Muscle of leg (tissue), 11 donors: ENCODE measurements around the gene GALNT9. TPM values are rescaled to one million over a fixed set of nuclear protein-coding genes. Genes with fewer than 3 reads are reported as not detected.

Experiments
- DNase-seq: peaks from one replicate; pipeline ENCODE4 v3.0.0; 2013
- H3K27ac ChIP-seq: one replicate; pipeline ENCODE4 v1.5.1; 2013; ENCODE audit warnings: mild to moderate bottlenecking, low read length, control low read depth
- H3K27me3 ChIP-seq: one replicate; pipeline ENCODE4 v1.6.1; 2013; ENCODE audit warnings: low read length; ENCODE audit not compliant: control insufficient read depth, insufficient read depth
- H3K36me3 ChIP-seq: one replicate; pipeline ENCODE4 v1.6.1; 2013; ENCODE audit warnings: low read length; ENCODE audit not compliant: control insufficient read depth, insufficient read depth
- H3K4me1 ChIP-seq: one replicate; pipeline ENCODE4 v1.6.1; 2013; ENCODE audit warnings: low read length; ENCODE audit not compliant: control insufficient read depth, insufficient read depth
- H3K4me3 ChIP-seq: one replicate; pipeline ENCODE4 v1.5.1; 2013; ENCODE audit warnings: low read length, control low read depth
- H3K9me3 ChIP-seq: replicated peaks from 2 replicates; pipeline ENCODE4 v1.6.1; 2013; ENCODE audit warnings: low read depth, low read length; ENCODE audit not compliant: control insufficient read depth
- WGBS: methylation state at CpG from one replicate; pipeline ENCODE4 v1.1.5; 2013; ENCODE audit warnings: missing lambda C conversion rate; ENCODE audit not compliant: insufficient coverage; 5-methylcytosine and 5-hydroxymethylcytosine counted together
- polyA plus RNA-seq, 8 donors: library from polyadenylated mRNA; unstranded; fragments of 120-200 nt; gene quantifications; one replicate each; pipeline versions ENCODE4 v1.2.1 to v1.2.3, GENCODE V29; 2013; ENCODE audit warnings: inconsistent platforms in 1 of 8, low replicate concordance in 1 of 8; ENCODE audit not compliant: insufficient read length in 8 of 8, insufficient read depth in 1 of 8
- total RNA-seq: library from RNA; stranded (reverse); fragments of 120-200 nt; gene quantifications from one replicate; pipeline ENCODE4 v1.2.4, GENCODE V29; 2013

GALNT9 gene
- total and polyA plus RNA-seq, 9 donors = 0.91 to 3.0 (median 2.0) TPM

GRCh38 chr12:132284827-132285741 lies 44.3 kb downstream of the GALNT9 start:
- Histone ChIP-seq H3K27me3 (peaks cover 40% of the 10 kb centered on the region), H3K36me3 (no peaks in the 10 kb centered on the region), H3K9me3 (no peaks in the 10 kb centered on the region), H3K4me3 (no peak overlapping the region), H3K4me1 (peaks cover 76% of the 10 kb centered on the region), H3K27ac (no peak overlapping the region)
- WGBS = 62% methylated on average over 30 of the region's 38 CpGs
- DNase-seq = no peak

GRCh38 chr12:132284071-132284826 lies 45.1 kb downstream of the GALNT9 start:
- Histone ChIP-seq H3K27me3 (peaks cover 43% of the 10 kb centered on the region), H3K27ac (no peak overlapping the region), H3K4me1 (peaks cover 76% of the 10 kb centered on the region), H3K36me3 (no peaks in the 10 kb centered on the region), H3K4me3 (no peak overlapping the region), H3K9me3 (no peaks in the 10 kb centered on the region)
- DNase-seq = peak; percentile 53
- 85% methylated on average over 11 of the region's 33 CpGs for WGBS

- WGBS = 47% methylated on average over 34 of the region's 39 CpGs
- Histone ChIP-seq H3K4me1 (peaks cover 83% of the 10 kb centered on the region), H3K9me3 (no peaks in the 10 kb centered on the region), H3K36me3 (no peaks in the 10 kb centered on the region), H3K27me3 (peaks cover 43% of the 10 kb centered on the region), H3K27ac (no peak overlapping the region), H3K4me3 (no peak overlapping the region)
- no peak for DNase-seq
These were observed 46.2 kb downstream of the GALNT9 start for GRCh38 chr12:132282950-132283771.

GRCh38 chr12:132282031-132282949 lies 47.1 kb downstream of the GALNT9 start:
- 82% methylated on average over 17 of the region's 23 CpGs for WGBS
- H3K4me1 ChIP-seq = peaks cover 89% of the 10 kb centered on the region
- H3K36me3 ChIP-seq = no peaks in the 10 kb centered on the region
- H3K9me3 ChIP-seq = no peaks in the 10 kb centered on the region
- H3K27me3 ChIP-seq = peaks cover 36% of the 10 kb centered on the region
- no peak for DNase-seq
- no peak overlapping the region for H3K4me3 ChIP-seq
- H3K27ac ChIP-seq = no peak overlapping the region

- Histone ChIP-seq H3K27ac (no peak overlapping the region), H3K36me3 (no peaks in the 10 kb centered on the region), H3K27me3 (peaks cover 37% of the 10 kb centered on the region), H3K9me3 (no peaks in the 10 kb centered on the region), H3K4me1 (peaks cover 85% of the 10 kb centered on the region), H3K4me3 (no peak overlapping the region)
- peak; percentile 58 for DNase-seq
- 23% methylated on average over 14 of the region's 19 CpGs for WGBS
These were observed 48.4 kb downstream of the GALNT9 start for GRCh38 chr12:132281038-132281437.

- Histone ChIP-seq H3K27ac (peak overlapping the region; percentile 29), H3K9me3 (no peaks in the 10 kb centered on the region), H3K36me3 (no peaks in the 10 kb centered on the region), H3K4me1 (peaks cover 85% of the 10 kb centered on the region), H3K4me3 (no peak overlapping the region), H3K27me3 (peaks cover 35% of the 10 kb centered on the region)
- WGBS = 21% methylated on average over 10 of the region's 12 CpGs
- DNase-seq = no peak
These were observed 49.0 kb downstream of the GALNT9 start for GRCh38 chr12:132280406-132280805.

GRCh38 chr12:132279930-132280329 lies 49.5 kb downstream of the GALNT9 start:
- Histone ChIP-seq H3K36me3 (no peaks in the 10 kb centered on the region), H3K4me1 (peaks cover 85% of the 10 kb centered on the region), H3K9me3 (no peaks in the 10 kb centered on the region), H3K27me3 (peaks cover 31% of the 10 kb centered on the region), H3K4me3 (no peak overlapping the region), H3K27ac (peak overlapping the region; percentile 85)
- DNase-seq = no peak
- WGBS = 60% methylated on average over 2 of the region's 2 CpGs

- Histone ChIP-seq H3K36me3 (no peaks in the 10 kb centered on the region), H3K27me3 (peaks cover 27% of the 10 kb centered on the region), H3K4me1 (peaks cover 85% of the 10 kb centered on the region), H3K27ac (peak overlapping the region; percentile 85), H3K4me3 (peak overlapping the region; percentile 31), H3K9me3 (no peaks in the 10 kb centered on the region)
- 55% methylated on average over 14 of the region's 18 CpGs for WGBS
- peak; percentile 98 for DNase-seq
These were observed 50.1 kb downstream of the GALNT9 start for GRCh38 chr12:132279184-132279889.
